Measurements from ENCODE around the gene MAP2K5.

GRCh38 chr15:67501177-67501835, 41.2 kb upstream of the MAP2K5 start:
- TF ChIP-seq CTCF (conservative IDR thresholded peaks at IDR 0.05; ENCODE audit: low read length) (peak; percentile 67), EZH2phosphoT487 (IDR thresholded peaks at IDR 0.05; ENCODE audit: borderline replicate concordance) (no peak)
